ENCODE data around the gene NUP54. TPM values are rescaled to one million over a fixed set of nuclear protein-coding genes. Genes with fewer than 3 reads are reported as not detected.

NUP54 gene
- total RNA-seq, 2 experiments from 2014 or later = 29.2 to 50.8 TPM

- H3K9me2 ChIP-seq (ENCODE audit: insufficient read depth, low read length) = no peaks in the 10 kb centered on the region
- H3K4me3 ChIP-seq (ENCODE audit: low read depth, low read length, poor library complexity, severe bottlenecking) = no peak overlapping the region
- no peak for DNase-seq (ENCODE audit: low spot score)
- no TSS peak for BruUV-seq (replicated peaks)
- no peak overlapping the region; the same call in 1 of the 2 replicates for H2AFZ ChIP-seq (ENCODE audit: low read length)
- TF ChIP-seq EZH2phosphoT487 (IDR thresholded peaks at IDR 0.05; ENCODE audit: borderline replicate concordance, low read depth, low read length) (no peak), CTCF (conservative IDR thresholded peaks at IDR 0.05; ENCODE audit: low read length) (peak; percentile 59)
- POLR2A ChIA-PET = interaction anchor here (0.8 kb wide), 1 partner anchor 11 kb away, joined by 4 read pairs; no protein-coding TSS in a partner anchor
- CTCF ChIA-PET (ENCODE audit: unreplicated experiment) = no interaction called here
- no peaks in the 10 kb centered on the region for H4K20me1 ChIP-seq (ENCODE audit: insufficient read depth, low read length)
- H3K4me2 ChIP-seq (ENCODE audit: low read length) = no peak overlapping the region
- H3K9me3 ChIP-seq (ENCODE audit: low read length) = no peaks in the 10 kb centered on the region
- no peak overlapping the region for H3K27ac ChIP-seq (ENCODE audit: low read depth, low read length, poor library complexity, severe bottlenecking)
- no peaks in the 10 kb centered on the region for H3K79me2 ChIP-seq (ENCODE audit: insufficient read depth, low read depth, low read length)
- intact Hi-C loops (cut with micrococcal nuclease; ENCODE audit: unreplicated experiment) = no loop called here
- H3K36me3 ChIP-seq (ENCODE audit: insufficient read depth, low read length) = no peaks in the 10 kb centered on the region
- no peaks in the 10 kb centered on the region for H3K4me1 ChIP-seq (ENCODE audit: insufficient read depth, low read length, poor library complexity, severe bottlenecking)
Measured at GRCh38 chr4:76087007-76087769, 61.0 kb downstream of the NUP54 start.

- no peaks in the 10 kb centered on the region for H3K4me1 ChIP-seq (ENCODE audit: insufficient read depth, low read length, poor library complexity, severe bottlenecking)
- H3K4me3 ChIP-seq (ENCODE audit: low read depth, low read length, poor library complexity, severe bottlenecking) = no peak overlapping the region
- POLR2A ChIA-PET = interaction anchor here (0.7 to 1.1 kb wide), 3 partner anchors 11 to 106 kb away, joined by 3 to 4 read pairs (median 3); no protein-coding TSS in a partner anchor
- no peak overlapping the region for H2AFZ ChIP-seq (ENCODE audit: low read length)
- H3K79me2 ChIP-seq (ENCODE audit: insufficient read depth, low read depth, low read length) = no peaks in the 10 kb centered on the region
- H3K9me2 ChIP-seq (ENCODE audit: insufficient read depth, low read length) = no peaks in the 10 kb centered on the region
- H3K4me2 ChIP-seq (ENCODE audit: low read length) = no peak overlapping the region
- CTCF ChIA-PET (ENCODE audit: unreplicated experiment) = no interaction called here
- intact Hi-C loops (cut with micrococcal nuclease; ENCODE audit: unreplicated experiment) = no loop called here
- no peaks in the 10 kb centered on the region for H4K20me1 ChIP-seq (ENCODE audit: insufficient read depth, low read length)
- H3K9me3 ChIP-seq (ENCODE audit: low read length) = no peaks in the 10 kb centered on the region
- no peaks in the 10 kb centered on the region for H3K36me3 ChIP-seq (ENCODE audit: insufficient read depth, low read length)
- no peak overlapping the region for H3K27ac ChIP-seq (ENCODE audit: low read depth, low read length, poor library complexity, severe bottlenecking)
- TF ChIP-seq EZH2phosphoT487 (IDR thresholded peaks at IDR 0.05; ENCODE audit: borderline replicate concordance, low read depth, low read length) = no peak
- no peak for TF ChIP-seq CTCF (conservative IDR thresholded peaks at IDR 0.05; ENCODE audit: low read length)
- DNase-seq (ENCODE audit: low spot score) = no peak
- no TSS peak for BruUV-seq (replicated peaks)
Measured at GRCh38 chr4:76084542-76084941, 63.7 kb downstream of the NUP54 start.

GRCh38 chr4:76083386-76083988, 64.7 kb downstream of the NUP54 start:
- H2AFZ ChIP-seq (ENCODE audit: low read length) = no peak overlapping the region
- no TSS peak for BruUV-seq (replicated peaks)
- TF ChIP-seq EZH2phosphoT487 (IDR thresholded peaks at IDR 0.05; ENCODE audit: borderline replicate concordance, low read depth, low read length) = no peak
- TF ChIP-seq CTCF (conservative IDR thresholded peaks at IDR 0.05; ENCODE audit: low read length) = no peak
- no peaks in the 10 kb centered on the region for H3K9me2 ChIP-seq (ENCODE audit: insufficient read depth, low read length)
- no peak overlapping the region for H3K4me3 ChIP-seq (ENCODE audit: low read depth, low read length, poor library complexity, severe bottlenecking)
- no peaks in the 10 kb centered on the region for H3K36me3 ChIP-seq (ENCODE audit: insufficient read depth, low read length)
- no peak overlapping the region for H3K27ac ChIP-seq (ENCODE audit: low read depth, low read length, poor library complexity, severe bottlenecking)
- ChIA-PET POLR2A (interaction anchor here (0.6 to 1.0 kb wide), 4 partner anchors 9 to 469 kb away, joined by 3 to 4 read pairs (median 3); no protein-coding TSS in a partner anchor), CTCF (ENCODE audit: unreplicated experiment) (no interaction called here)
- H3K9me3 ChIP-seq (ENCODE audit: low read length) = no peaks in the 10 kb centered on the region
- H4K20me1 ChIP-seq (ENCODE audit: insufficient read depth, low read length) = no peaks in the 10 kb centered on the region
- no peaks in the 10 kb centered on the region for H3K79me2 ChIP-seq (ENCODE audit: insufficient read depth, low read depth, low read length)
- no peak overlapping the region for H3K4me2 ChIP-seq (ENCODE audit: low read length)
- H3K4me1 ChIP-seq (ENCODE audit: insufficient read depth, low read length, poor library complexity, severe bottlenecking) = no peaks in the 10 kb centered on the region
- no peak for DNase-seq (ENCODE audit: low spot score)
- intact Hi-C loops (cut with micrococcal nuclease; ENCODE audit: unreplicated experiment) = no loop called here

Data from OCI-LY7 (cell line).